ENCODE data around the gene TAS2R60. TPM values are rescaled to one million over a fixed set of nuclear protein-coding genes. Genes with fewer than 3 reads are reported as not detected.
"Not testable (repeated sequence)": the region's sequence is repeated elsewhere in the genome, so short reads cannot be mapped to it uniquely, and the experiment has no call there.

TAS2R60 gene
- total RNA-seq, 1 experiment from 2014 or later, result 0.24 TPM

DNA sequence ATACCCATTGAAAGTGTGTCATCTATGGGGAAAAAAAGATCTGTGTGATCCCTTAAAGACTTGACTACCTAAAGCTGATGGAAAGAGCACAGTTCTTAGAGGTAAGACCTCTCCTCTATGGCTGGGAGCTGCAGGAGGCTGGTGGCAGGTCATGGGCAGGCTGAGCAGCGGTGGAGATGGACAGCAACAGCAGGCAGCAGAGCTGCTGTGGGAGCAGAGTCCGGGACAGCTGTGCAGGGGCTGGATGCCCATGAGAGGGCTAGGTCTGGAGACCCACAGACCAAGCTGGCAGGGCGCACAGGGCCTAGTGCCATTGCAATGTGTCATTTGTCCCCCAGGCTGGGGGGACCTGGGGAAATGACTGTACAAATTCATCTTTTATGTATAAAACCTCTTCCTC, 21.2 kb upstream of the TAS2R60 start:
- TF ChIP-seq KAT7 (CRISPR knock-in tag; IDR thresholded peaks at IDR 0.05; ENCODE audit: borderline replicate concordance) (no peak), ZBTB21 (CRISPR knock-in tag; IDR thresholded peaks at IDR 0.05; ENCODE audit: borderline replicate concordance) (no peak), ELF4 (CRISPR knock-in tag; IDR thresholded peaks at IDR 0.05; ENCODE audit: low read depth) (no peak), CREM (CRISPR knock-in tag; IDR thresholded peaks at IDR 0.05) (no peak), E2F4 (CRISPR knock-in tag; IDR thresholded peaks at IDR 0.05; ENCODE audit: borderline replicate concordance, low read depth) (no peak), ZNF396 (CRISPR knock-in tag; IDR thresholded peaks at IDR 0.05; ENCODE audit: borderline replicate concordance) (no peak), ZNF121 (CRISPR knock-in tag; IDR thresholded peaks at IDR 0.05) (no peak), NR1H2 (CRISPR knock-in tag; IDR thresholded peaks at IDR 0.05) (no peak), ATF3 (CRISPR knock-in tag; conservative IDR thresholded peaks at IDR 0.05) (no peak), HMGA2 (CRISPR knock-in tag; IDR thresholded peaks at IDR 0.05) (no peak), PRRX2 (CRISPR knock-in tag; IDR thresholded peaks at IDR 0.05) (no peak), ETV6 (CRISPR knock-in tag; IDR thresholded peaks at IDR 0.05) (no peak), MXD4 (CRISPR knock-in tag; IDR thresholded peaks at IDR 0.05; ENCODE audit: borderline replicate concordance) (no peak), E2F5 (CRISPR knock-in tag; IDR thresholded peaks at IDR 0.05) (no peak), HMGXB4 (CRISPR knock-in tag; IDR thresholded peaks at IDR 0.05) (no peak), TCF7 (CRISPR knock-in tag; IDR thresholded peaks at IDR 0.05; ENCODE audit: low read depth) (no peak)
- TF ChIP-seq, protein P1, sequence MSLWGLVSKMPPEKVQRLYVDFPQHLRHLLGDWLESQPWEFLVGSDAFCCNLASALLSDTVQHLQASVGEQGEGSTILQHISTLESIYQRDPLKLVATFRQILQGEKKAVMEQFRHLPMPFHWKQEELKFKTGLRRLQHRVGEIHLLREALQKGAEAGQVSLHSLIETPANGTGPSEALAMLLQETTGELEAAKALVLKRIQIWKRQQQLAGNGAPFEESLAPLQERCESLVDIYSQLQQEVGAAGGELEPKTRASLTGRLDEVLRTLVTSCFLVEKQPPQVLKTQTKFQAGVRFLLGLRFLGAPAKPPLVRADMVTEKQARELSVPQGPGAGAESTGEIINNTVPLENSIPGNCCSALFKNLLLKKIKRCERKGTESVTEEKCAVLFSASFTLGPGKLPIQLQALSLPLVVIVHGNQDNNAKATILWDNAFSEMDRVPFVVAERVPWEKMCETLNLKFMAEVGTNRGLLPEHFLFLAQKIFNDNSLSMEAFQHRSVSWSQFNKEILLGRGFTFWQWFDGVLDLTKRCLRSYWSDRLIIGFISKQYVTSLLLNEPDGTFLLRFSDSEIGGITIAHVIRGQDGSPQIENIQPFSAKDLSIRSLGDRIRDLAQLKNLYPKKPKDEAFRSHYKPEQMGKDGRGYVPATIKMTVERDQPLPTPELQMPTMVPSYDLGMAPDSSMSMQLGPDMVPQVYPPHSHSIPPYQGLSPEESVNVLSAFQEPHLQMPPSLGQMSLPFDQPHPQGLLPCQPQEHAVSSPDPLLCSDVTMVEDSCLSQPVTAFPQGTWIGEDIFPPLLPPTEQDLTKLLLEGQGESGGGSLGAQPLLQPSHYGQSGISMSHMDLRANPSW (CRISPR knock-in tag; conservative IDR thresholded peaks at IDR 0.05; ENCODE audit: low read depth), result no peak
- TF ChIP-seq, protein P2, sequence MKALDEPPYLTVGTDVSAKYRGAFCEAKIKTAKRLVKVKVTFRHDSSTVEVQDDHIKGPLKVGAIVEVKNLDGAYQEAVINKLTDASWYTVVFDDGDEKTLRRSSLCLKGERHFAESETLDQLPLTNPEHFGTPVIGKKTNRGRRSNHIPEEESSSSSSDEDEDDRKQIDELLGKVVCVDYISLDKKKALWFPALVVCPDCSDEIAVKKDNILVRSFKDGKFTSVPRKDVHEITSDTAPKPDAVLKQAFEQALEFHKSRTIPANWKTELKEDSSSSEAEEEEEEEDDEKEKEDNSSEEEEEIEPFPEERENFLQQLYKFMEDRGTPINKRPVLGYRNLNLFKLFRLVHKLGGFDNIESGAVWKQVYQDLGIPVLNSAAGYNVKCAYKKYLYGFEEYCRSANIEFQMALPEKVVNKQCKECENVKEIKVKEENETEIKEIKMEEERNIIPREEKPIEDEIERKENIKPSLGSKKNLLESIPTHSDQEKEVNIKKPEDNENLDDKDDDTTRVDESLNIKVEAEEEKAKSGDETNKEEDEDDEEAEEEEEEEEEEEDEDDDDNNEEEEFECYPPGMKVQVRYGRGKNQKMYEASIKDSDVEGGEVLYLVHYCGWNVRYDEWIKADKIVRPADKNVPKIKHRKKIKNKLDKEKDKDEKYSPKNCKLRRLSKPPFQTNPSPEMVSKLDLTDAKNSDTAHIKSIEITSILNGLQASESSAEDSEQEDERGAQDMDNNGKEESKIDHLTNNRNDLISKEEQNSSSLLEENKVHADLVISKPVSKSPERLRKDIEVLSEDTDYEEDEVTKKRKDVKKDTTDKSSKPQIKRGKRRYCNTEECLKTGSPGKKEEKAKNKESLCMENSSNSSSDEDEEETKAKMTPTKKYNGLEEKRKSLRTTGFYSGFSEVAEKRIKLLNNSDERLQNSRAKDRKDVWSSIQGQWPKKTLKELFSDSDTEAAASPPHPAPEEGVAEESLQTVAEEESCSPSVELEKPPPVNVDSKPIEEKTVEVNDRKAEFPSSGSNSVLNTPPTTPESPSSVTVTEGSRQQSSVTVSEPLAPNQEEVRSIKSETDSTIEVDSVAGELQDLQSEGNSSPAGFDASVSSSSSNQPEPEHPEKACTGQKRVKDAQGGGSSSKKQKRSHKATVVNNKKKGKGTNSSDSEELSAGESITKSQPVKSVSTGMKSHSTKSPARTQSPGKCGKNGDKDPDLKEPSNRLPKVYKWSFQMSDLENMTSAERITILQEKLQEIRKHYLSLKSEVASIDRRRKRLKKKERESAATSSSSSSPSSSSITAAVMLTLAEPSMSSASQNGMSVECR (CRISPR knock-in tag; IDR thresholded peaks at IDR 0.05; ENCODE audit: borderline replicate concordance), result no peak
- TF ChIP-seq, protein P3, sequence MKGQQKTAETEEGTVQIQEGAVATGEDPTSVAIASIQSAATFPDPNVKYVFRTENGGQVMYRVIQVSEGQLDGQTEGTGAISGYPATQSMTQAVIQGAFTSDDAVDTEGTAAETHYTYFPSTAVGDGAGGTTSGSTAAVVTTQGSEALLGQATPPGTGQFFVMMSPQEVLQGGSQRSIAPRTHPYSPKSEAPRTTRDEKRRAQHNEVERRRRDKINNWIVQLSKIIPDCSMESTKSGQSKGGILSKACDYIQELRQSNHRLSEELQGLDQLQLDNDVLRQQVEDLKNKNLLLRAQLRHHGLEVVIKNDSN (CRISPR knock-in tag; IDR thresholded peaks at IDR 0.05), result no peak
- H3K4me1 Mint-ChIP-seq, result peaks cover 24% of the 10 kb centered on the region
- peaks cover 54% of the 10 kb centered on the region for H3K36me3 Mint-ChIP-seq
- peaks cover 37% of the 10 kb centered on the region for H3K9me3 Mint-ChIP-seq
- CTCF ChIA-PET, result interaction anchor here (0.5 to 1.0 kb wide), 2 partner anchors 47 to 91 kb away, joined by 4 to 5 read pairs; no protein-coding TSS in a partner anchor
- ATAC-seq, result no peak
- H3K4me3 Mint-ChIP-seq, result no peak overlapping the region
- POLR2A ChIA-PET, result no interaction called here
- H3K27ac Mint-ChIP-seq, result no peak overlapping the region
- no peak for DNase-seq (ENCODE audit: low spot score)
- H3K27me3 Mint-ChIP-seq (ENCODE audit: low read depth), result no peaks in the 10 kb centered on the region

DNA sequence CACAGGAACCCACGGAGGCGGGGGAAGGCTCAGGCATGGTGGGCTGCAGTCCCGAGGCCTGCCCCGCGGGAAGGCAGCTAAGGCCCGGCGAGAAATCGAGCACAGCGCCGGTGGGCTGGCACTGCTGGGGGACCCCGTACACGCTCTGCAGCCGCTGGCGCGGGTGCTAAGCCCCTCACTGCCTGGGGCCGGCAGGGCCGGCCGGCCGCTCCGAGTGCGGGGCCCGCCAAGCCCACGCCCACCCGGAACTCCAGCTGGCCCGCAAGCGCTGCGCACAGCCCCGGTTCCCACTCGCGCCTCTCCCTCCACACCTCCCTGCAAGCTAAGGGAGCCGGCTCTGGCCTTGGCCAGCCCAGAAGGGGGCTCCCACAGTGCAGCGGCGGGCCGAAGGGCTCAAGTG, 18.8 kb upstream of the TAS2R60 start:
- H3K27me3 Mint-ChIP-seq (ENCODE audit: low read depth); POLR2A ChIA-PET; ATAC-seq; H3K4me1 Mint-ChIP-seq; CTCF ChIA-PET; H3K27ac Mint-ChIP-seq; H3K4me3 Mint-ChIP-seq; DNase-seq (ENCODE audit: low spot score): not testable (repeated sequence)
- Mint-ChIP-seq H3K9me3 (peaks cover 37% of the 10 kb centered on the region), H3K36me3 (peaks cover 47% of the 10 kb centered on the region)

Data from WTC11 (cell line).